Thyroid gland (tissue), 4 donors: ENCODE data around the gene KCNH5.

ENCODE experiments used
- POLR2A ChIP-seq, 2 donors: fragments of 450-650 bp; IDR thresholded peaks; one replicate each; pipeline ENCODE4 v1.6.1; 2017; ENCODE audit warnings: antibody characterized with exemption in 2 of 2, mild to moderate bottlenecking in 2 of 2, moderate library complexity in 1 of 2
- TF ChIP-seq, protein P1 (sequence below), 6 experiments: fragments of 200-600 bp in 3 of 6; fragments of 450-650 bp in 3 of 6; sonication (generic) in 3 of 6; IDR thresholded peaks; one replicate each; pipeline ENCODE4 v1.5.1; 2016 to 2019; ENCODE audit warnings: antibody characterized with exemption in 6 of 6, mild to moderate bottlenecking in 2 of 6, inconsistent platforms in 1 of 6, moderate library complexity in 1 of 6

DNA sequence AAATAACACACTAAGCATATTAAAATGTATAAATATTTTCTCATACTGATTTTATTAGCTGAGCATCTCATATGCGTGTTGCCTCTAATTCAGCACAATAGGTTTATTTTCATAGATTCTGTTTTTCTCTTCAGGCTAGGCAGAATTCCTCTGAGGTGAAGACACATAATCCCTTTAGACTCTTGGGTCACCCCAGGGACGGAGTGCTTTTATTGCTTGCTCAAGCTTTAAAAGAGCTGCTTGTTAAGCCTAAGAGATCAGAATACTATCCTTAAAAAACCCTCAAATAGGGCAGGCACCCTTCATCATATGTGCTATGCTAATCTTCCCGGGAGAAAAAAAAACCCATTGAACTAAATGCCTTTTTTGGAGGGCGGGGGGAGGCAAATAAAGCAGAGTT lies 390.1 kb downstream of the KCNH5 start:
- TF ChIP-seq, protein P1, sequence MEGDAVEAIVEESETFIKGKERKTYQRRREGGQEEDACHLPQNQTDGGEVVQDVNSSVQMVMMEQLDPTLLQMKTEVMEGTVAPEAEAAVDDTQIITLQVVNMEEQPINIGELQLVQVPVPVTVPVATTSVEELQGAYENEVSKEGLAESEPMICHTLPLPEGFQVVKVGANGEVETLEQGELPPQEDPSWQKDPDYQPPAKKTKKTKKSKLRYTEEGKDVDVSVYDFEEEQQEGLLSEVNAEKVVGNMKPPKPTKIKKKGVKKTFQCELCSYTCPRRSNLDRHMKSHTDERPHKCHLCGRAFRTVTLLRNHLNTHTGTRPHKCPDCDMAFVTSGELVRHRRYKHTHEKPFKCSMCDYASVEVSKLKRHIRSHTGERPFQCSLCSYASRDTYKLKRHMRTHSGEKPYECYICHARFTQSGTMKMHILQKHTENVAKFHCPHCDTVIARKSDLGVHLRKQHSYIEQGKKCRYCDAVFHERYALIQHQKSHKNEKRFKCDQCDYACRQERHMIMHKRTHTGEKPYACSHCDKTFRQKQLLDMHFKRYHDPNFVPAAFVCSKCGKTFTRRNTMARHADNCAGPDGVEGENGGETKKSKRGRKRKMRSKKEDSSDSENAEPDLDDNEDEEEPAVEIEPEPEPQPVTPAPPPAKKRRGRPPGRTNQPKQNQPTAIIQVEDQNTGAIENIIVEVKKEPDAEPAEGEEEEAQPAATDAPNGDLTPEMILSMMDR (IDR thresholded peaks at IDR 0.05), result no peak
- TF ChIP-seq POLR2A (IDR thresholded peaks at IDR 0.05), result no peak
